ENCODE measurements around the gene DPM2.
A peak's percentile ranks its signal among the peaks of the same experiment; 100 is the strongest.

Gene DPM2

DNA sequence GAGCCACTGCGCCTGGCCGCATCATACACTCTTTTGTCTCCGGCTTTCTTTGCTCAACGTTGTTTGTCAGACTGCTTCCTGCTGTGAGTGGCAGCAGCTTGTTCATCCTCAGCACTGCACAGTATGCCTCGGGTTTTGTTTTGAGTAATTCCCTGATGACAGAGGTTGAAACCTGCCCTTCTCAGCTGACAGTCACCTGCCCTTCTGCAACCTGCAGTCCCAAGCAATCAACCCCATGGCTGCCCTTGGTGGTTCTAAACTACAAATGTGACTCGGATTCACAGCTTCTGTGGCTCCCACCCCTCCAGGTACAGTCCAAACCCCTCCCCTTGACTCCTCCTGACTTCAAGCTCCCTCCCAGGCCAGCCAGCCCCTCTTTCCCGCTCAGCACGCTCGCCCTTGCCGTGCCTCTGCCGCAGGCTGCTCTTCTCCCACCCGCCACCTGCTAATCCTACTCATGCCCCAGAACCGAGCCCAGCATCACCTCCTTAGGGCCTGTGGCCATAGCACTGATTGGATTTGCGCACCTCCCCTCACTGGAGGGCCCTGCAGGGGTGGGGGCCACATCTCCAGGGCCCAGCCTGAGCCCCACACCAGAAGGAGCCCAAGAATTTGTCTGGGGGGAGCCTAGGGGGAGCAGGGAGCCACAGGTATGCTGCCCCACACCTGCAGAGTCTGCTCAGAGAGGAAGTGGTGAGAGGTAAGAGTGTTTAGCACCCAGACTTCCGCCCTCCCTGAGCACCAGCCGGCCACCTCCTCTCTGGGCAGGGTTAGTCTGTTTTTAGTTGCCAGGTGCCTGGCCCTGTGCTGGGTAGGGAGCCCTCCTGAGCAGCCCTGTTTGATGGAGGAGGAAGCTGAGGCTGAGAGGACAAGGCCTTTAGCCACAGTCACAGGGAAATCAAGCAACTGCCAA lies 33.0 kb upstream of the DPM2 start:
- no peaks in the 10 kb centered on the region for H3K9me3 ChIP-seq (ENCODE audit: control insufficient read depth in 1 of 2, low read length in 2 of 2)
- peaks cover 69 to 92% of the 10 kb centered on the region in 2 donors for H3K4me1 ChIP-seq (ENCODE audit: control insufficient read depth in 1 of 2, insufficient read depth in 2 of 2, low read length in 2 of 2)
- H3K4me3 ChIP-seq (ENCODE audit: low read depth in 1 of 2, low read length in 2 of 2): no peak overlapping the region
- H3K36me3 ChIP-seq (ENCODE audit: control insufficient read depth in 1 of 2, insufficient read depth in 2 of 2, low read length in 2 of 2): no peaks in the 10 kb centered on the region
- H3K27me3 ChIP-seq (ENCODE audit: low read depth, low read length): no peaks in the 10 kb centered on the region
- no peak overlapping the region for H3K27ac ChIP-seq (ENCODE audit: low read length)

DNA sequence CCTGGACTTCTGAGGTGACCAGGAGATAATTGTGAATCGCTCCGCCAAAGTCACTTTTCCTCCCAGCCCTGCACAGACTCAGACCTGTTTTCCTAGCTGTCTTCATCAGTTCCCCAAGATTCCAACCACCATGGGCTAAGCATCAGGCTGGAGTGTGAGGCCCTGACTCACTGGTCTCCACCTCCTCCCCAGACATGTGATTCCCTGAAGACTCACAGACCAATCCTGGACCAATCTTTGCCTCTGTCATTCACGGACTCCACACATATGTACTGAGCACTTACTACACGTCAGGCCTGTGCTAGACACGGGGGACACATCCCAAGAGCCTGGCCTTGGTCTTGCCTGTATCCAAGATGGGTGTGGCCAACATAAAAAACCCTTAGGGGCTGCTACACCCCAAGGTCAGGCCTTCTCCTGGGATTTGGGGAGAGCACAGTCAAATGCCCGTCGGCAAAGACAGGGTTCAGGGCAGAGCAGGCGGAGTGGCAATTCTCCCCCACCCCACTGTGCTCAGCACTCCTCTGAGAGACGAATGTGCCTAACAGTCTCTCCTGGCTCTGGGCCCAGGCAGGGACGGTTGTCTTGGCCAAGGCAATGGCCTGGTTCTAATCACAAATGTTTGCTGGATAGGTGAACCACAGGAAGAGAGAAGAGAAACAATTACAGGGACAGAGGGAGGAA lies 31.2 kb upstream of the DPM2 start:
- Histone ChIP-seq H3K4me3 (ENCODE audit: low read depth in 1 of 2, low read length in 2 of 2) (peak overlapping the region in 1 of 2 donors; percentile 34), H3K27ac (ENCODE audit: low read length) (peak overlapping the region; percentile 97), H3K4me1 (ENCODE audit: control insufficient read depth in 1 of 2, insufficient read depth in 2 of 2, low read length in 2 of 2) (peaks cover 76 to 82% of the 10 kb centered on the region in 2 donors), H3K36me3 (ENCODE audit: control insufficient read depth in 1 of 2, insufficient read depth in 2 of 2, low read length in 2 of 2) (no peaks in the 10 kb centered on the region), H3K9me3 (ENCODE audit: control insufficient read depth in 1 of 2, low read length in 2 of 2) (no peaks in the 10 kb centered on the region), H3K27me3 (ENCODE audit: low read depth, low read length) (no peaks in the 10 kb centered on the region)

DNA sequence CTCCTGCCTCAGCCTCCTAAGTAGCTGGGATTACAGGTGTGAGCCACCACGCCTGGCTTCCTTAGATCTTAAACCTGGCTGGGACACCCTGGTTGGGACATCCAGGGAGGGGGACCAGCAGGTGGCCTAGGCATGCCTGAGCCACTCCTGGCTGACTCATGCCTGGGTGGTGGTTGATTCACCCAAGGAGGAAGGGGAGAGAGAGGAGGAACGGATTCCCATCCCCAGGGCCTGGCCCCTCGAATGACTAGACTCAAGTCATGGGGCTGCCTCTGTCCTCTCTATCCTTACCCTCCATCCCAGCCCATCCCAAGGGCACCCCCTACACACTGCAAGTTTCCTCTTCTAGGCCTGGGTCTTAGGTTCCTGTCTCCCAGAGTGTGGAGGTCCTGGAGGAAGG lies 30.4 kb upstream of the DPM2 start:
- H3K27ac ChIP-seq (ENCODE audit: low read length): peak overlapping the region; percentile 97
- H3K36me3 ChIP-seq (ENCODE audit: control insufficient read depth in 1 of 2, insufficient read depth in 2 of 2, low read length in 2 of 2): no peaks in the 10 kb centered on the region

DNA sequence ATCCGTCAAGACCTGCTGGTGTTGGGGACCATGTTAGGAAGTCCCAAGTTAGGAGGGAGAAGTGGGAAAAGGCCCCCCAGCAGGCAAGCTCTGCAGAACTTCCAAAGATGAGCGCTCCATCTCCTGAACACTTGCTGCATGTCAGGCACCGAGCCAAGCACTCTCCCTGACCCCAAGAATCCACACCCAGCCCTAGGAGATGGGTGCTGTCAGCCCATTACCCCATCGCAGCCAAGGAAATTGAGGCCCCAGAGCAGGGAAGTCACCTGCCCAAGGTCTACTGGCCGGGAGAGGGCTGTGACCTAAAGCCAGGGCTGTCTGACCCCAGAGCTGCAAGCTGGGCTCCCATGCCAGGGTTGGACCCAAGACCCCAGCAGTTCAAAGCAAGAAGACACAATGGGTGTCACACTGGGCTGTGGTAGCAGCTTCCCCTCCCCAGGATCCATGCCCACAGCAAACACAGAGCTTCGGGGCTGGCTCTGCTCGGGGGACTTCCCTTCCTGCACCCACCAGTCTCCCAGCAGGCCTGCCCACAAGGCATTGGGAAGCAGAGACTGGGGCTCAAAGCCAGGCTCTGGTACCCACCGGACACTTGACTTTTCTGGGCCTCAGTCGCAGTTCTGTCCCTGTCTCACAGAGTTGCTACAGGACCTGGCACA lies 29.6 kb upstream of the DPM2 start:
- Histone ChIP-seq H3K27ac (ENCODE audit: low read length) (peak overlapping the region; percentile 97), H3K9me3 (ENCODE audit: control insufficient read depth in 1 of 2, low read length in 2 of 2) (no peaks in the 10 kb centered on the region), H3K27me3 (ENCODE audit: low read depth, low read length) (no peaks in the 10 kb centered on the region), H3K4me1 (ENCODE audit: control insufficient read depth in 1 of 2, insufficient read depth in 2 of 2, low read length in 2 of 2) (peaks cover 71 to 82% of the 10 kb centered on the region in 2 donors), H3K36me3 (ENCODE audit: control insufficient read depth in 1 of 2, insufficient read depth in 2 of 2, low read length in 2 of 2) (no peaks in the 10 kb centered on the region), H3K4me3 (ENCODE audit: low read depth in 1 of 2, low read length in 2 of 2) (peak overlapping the region in 1 of 2 donors; percentile 1)

More for the DNA sequence above, 30.4 kb upstream of the DPM2 start:
- Histone ChIP-seq H3K27me3 (ENCODE audit: low read depth, low read length) (no peaks in the 10 kb centered on the region), H3K9me3 (ENCODE audit: control insufficient read depth in 1 of 2, low read length in 2 of 2) (no peaks in the 10 kb centered on the region), H3K4me3 (ENCODE audit: low read depth in 1 of 2, low read length in 2 of 2) (no peak overlapping the region), H3K4me1 (ENCODE audit: control insufficient read depth in 1 of 2, insufficient read depth in 2 of 2, low read length in 2 of 2) (peaks cover 72 to 82% of the 10 kb centered on the region in 2 donors)

DNA sequence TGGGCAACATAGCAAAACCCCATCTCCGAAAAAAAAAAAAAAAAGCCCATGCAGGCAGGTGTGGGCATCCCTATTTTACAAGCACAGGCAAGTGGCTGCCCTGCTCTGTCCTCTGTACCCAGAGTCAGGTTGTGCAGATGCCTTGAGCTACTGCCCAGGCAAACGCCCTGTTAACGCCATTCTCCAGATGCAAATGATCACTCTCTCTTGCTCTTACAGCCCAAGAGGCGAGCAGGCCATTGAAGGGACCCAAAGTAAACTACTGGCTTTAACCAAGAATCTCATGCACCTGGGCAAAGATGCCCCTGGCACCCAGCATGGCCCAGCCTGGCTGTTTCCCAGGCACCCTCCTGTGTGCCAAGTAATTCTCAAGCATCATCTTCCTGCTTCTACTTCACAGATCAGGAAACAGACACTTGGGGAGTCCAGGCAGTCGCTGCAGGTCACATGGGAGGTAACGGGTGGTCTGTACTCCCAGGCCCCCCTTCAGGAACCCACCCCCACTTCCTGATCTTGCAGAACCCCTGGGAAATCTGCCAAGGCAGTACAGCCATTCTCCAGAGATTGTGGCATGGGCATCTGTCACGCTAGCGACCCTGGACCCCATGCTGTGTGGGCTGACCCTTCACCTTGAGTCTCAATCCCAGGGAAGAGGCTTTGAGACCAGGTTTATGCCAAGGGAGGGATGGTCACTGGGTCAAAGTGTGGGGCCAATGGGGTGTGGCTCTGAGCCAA lies 28.9 kb upstream of the DPM2 start:
- H3K4me1 ChIP-seq (ENCODE audit: control insufficient read depth in 1 of 2, insufficient read depth in 2 of 2, low read length in 2 of 2): peaks cover 65 to 78% of the 10 kb centered on the region in 2 donors
- peak overlapping the region; percentile 97 for H3K27ac ChIP-seq (ENCODE audit: low read length)
- peak overlapping the region in 1 of 2 donors; percentile 27 for H3K4me3 ChIP-seq (ENCODE audit: low read depth in 1 of 2, low read length in 2 of 2)
- H3K9me3 ChIP-seq (ENCODE audit: control insufficient read depth in 1 of 2, low read length in 2 of 2): no peaks in the 10 kb centered on the region
- H3K27me3 ChIP-seq (ENCODE audit: low read depth, low read length): no peaks in the 10 kb centered on the region
- H3K36me3 ChIP-seq (ENCODE audit: control insufficient read depth in 1 of 2, insufficient read depth in 2 of 2, low read length in 2 of 2): no peaks in the 10 kb centered on the region

DNA sequence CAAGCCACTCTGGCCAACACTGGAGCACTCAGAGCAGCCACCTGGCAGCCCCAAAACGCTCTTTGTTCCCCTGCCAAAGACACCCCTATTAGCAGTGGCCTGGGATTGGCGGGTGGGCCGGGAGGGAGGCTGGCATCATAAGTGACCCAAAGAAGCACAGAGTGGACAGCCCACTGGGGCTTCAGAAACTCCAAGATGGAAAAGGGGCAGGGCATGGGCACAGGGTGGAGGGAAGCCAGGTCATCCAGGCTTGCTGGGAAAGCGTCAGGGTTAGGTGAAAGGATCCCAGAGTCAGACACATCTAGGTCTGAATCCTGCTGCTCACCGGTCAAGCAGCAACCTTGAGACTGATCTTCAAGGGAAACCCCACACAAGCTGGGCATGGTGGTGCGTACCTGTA lies 28.3 kb upstream of the DPM2 start:
- Histone ChIP-seq H3K27me3 (ENCODE audit: low read depth, low read length) (no peaks in the 10 kb centered on the region), H3K9me3 (ENCODE audit: control insufficient read depth in 1 of 2, low read length in 2 of 2) (no peaks in the 10 kb centered on the region), H3K4me3 (ENCODE audit: low read depth in 1 of 2, low read length in 2 of 2) (peak overlapping the region in 1 of 2 donors; percentile 27), H3K27ac (ENCODE audit: low read length) (peak overlapping the region; percentile 97), H3K4me1 (ENCODE audit: control insufficient read depth in 1 of 2, insufficient read depth in 2 of 2, low read length in 2 of 2) (peaks cover 61 to 77% of the 10 kb centered on the region in 2 donors), H3K36me3 (ENCODE audit: control insufficient read depth in 1 of 2, insufficient read depth in 2 of 2, low read length in 2 of 2) (no peaks in the 10 kb centered on the region)

DNA sequence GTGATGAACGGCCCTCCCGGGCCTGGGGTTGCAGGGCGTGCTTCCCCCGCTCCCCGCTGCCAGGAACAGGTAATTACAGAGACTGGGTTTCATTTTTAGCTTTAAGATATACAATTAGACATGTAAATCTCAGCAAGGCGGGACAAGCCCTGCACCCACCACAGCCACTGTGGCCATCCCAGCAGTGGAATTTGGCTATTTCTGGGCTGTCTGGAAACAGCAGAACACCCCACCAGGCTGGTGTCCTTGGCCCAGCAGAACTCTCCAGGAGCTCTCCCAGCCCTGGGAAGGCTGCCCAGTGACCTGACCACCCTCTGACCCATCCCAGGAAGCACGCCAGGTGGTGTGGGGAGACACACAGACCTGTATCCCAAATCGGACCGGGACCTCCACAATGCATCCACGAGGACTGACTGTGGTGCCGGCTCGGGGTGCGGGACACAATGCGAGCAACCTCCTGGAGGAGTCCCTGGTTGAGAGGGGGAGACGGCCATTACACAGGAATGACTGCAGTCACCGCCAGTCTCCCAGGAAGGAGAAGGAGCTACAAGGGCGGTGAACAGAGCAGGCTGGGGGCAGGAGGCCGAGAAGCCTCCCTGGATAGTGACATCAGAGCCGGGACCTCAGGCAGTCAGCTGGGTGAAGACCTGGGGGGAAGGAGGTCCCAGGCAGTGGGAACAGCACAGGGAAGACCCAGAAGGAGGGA lies 25.9 kb upstream of the DPM2 start:
- Histone ChIP-seq H3K27ac (ENCODE audit: low read length) (peak overlapping the region; percentile 97), H3K36me3 (ENCODE audit: control insufficient read depth in 1 of 2, insufficient read depth in 2 of 2, low read length in 2 of 2) (no peaks in the 10 kb centered on the region), H3K27me3 (ENCODE audit: low read depth, low read length) (no peaks in the 10 kb centered on the region), H3K4me1 (ENCODE audit: control insufficient read depth in 1 of 2, insufficient read depth in 2 of 2, low read length in 2 of 2) (peaks cover 56 to 67% of the 10 kb centered on the region in 2 donors), H3K9me3 (ENCODE audit: control insufficient read depth in 1 of 2, low read length in 2 of 2) (no peaks in the 10 kb centered on the region), H3K4me3 (ENCODE audit: low read depth in 1 of 2, low read length in 2 of 2) (peak overlapping the region in 1 of 2 donors; percentile 42)

DNA sequence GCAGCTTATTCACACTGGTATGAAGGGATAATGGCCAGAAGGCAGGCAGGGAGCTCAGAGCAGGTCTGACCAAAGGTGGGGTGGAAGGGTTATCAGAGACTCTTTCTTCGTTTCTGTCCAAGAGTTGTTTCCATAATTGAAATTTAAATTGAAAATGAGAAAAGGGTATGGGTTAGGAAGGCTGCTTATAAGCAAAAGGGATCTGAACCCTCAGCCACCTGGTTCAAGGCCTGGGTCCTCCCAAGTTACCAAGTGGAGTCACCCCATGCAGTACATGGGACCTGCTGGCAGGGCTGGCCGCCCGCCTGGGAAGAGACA lies 25.3 kb upstream of the DPM2 start:
- Histone ChIP-seq H3K4me1 (ENCODE audit: control insufficient read depth in 1 of 2, insufficient read depth in 2 of 2, low read length in 2 of 2) (peaks cover 51 to 62% of the 10 kb centered on the region in 2 donors), H3K4me3 (ENCODE audit: low read depth in 1 of 2, low read length in 2 of 2) (no peak overlapping the region), H3K27me3 (ENCODE audit: low read depth, low read length) (no peaks in the 10 kb centered on the region), H3K27ac (ENCODE audit: low read length) (peak overlapping the region; percentile 97), H3K36me3 (ENCODE audit: control insufficient read depth in 1 of 2, insufficient read depth in 2 of 2, low read length in 2 of 2) (no peaks in the 10 kb centered on the region), H3K9me3 (ENCODE audit: control insufficient read depth in 1 of 2, low read length in 2 of 2) (no peaks in the 10 kb centered on the region)

DNA sequence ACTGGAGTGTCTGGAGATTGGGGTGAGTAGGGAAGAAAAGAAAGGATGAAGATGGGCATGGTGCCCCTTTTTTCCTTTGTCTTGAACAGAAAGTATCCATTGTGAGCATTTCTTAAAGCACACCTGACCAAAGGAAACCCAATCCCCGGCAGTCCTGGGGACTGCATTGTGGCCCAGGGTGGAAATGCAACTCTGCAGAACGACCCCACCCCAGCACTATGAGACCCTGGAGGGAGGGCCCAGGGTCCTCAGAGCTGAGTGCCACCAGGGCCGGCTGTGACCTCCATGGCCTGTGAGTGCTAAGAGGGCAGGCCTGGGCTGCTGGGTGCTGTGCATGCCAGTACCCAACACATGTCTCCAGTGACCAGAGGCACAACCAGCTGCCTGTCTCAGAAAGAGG lies 24.6 kb upstream of the DPM2 start:
- Histone ChIP-seq H3K27me3 (ENCODE audit: low read depth, low read length) (no peaks in the 10 kb centered on the region), H3K4me1 (ENCODE audit: control insufficient read depth in 1 of 2, insufficient read depth in 2 of 2, low read length in 2 of 2) (peaks cover 46 to 56% of the 10 kb centered on the region in 2 donors), H3K27ac (ENCODE audit: low read length) (peak overlapping the region; percentile 97), H3K4me3 (ENCODE audit: low read depth in 1 of 2, low read length in 2 of 2) (no peak overlapping the region), H3K36me3 (ENCODE audit: control insufficient read depth in 1 of 2, insufficient read depth in 2 of 2, low read length in 2 of 2) (no peaks in the 10 kb centered on the region), H3K9me3 (ENCODE audit: control insufficient read depth in 1 of 2, low read length in 2 of 2) (no peaks in the 10 kb centered on the region)

DNA sequence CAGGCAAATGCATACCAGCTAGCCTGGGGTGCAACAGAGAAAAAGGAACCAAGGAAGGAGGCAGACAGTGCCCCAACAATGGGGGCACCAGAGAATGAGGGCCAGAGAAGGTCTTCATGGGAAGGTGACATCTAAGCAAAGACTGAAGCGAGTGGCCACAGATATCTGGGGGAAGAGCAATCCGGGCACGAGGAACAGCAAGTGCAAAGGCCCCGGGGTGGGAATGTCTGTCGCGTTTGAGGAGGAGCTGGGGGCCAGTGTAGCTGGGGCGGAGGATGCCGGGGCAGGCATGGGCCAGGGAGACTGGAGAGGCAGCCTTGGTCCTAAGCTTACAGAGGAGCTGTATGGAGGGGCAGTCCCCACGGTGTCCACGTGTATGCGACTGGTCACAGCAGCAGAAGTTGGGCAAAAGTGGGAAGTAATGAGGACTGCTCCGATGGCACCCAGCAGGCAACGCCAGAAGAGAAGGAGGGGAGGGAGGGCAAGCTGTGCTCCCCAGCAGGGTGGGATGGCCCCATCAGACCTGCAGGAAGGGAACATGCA lies 24.0 kb upstream of the DPM2 start:
- H3K27me3 ChIP-seq (ENCODE audit: low read depth, low read length): no peaks in the 10 kb centered on the region
- H3K4me1 ChIP-seq (ENCODE audit: control insufficient read depth in 1 of 2, insufficient read depth in 2 of 2, low read length in 2 of 2): peaks cover 40 to 50% of the 10 kb centered on the region in 2 donors
- H3K4me3 ChIP-seq (ENCODE audit: low read depth in 1 of 2, low read length in 2 of 2): no peak overlapping the region
- no peaks in the 10 kb centered on the region for H3K9me3 ChIP-seq (ENCODE audit: control insufficient read depth in 1 of 2, low read length in 2 of 2)
- H3K27ac ChIP-seq (ENCODE audit: low read length): no peak overlapping the region
- no peaks in the 10 kb centered on the region for H3K36me3 ChIP-seq (ENCODE audit: control insufficient read depth in 1 of 2, insufficient read depth in 2 of 2, low read length in 2 of 2)
